Measurements from ENCODE around the gene SETD3. TPM values are rescaled to one million over a fixed set of nuclear protein-coding genes. Genes with fewer than 3 reads are reported as not detected.

The SETD3 gene
- total RNA-seq, 6 experiments from 2014 or later = 24.7 to 42.0 (median 28.8) TPM

GRCh38 chr14:99509871-99510555 lies 29.4 kb upstream of the SETD3 start:
- Histone ChIP-seq H3K9me3 (no peaks in the 10 kb centered on the region), H3K36me3 (peaks cover 0 to 42% (median 9%) of the 10 kb centered on the region in 4 donors), H3K27me3 (no peaks in the 10 kb centered on the region), H3K4me3 (no peak overlapping the region), H3K4me1 (peaks cover 0 to 10% (median 3%) of the 10 kb centered on the region in 4 donors), H3K27ac (no peak overlapping the region)
- intact Hi-C loops (cut with DNase I) = no loop called here
- 100% methylated on average over 4 of the region's 27 CpGs for whole genome bisulfite sequencing (ENCODE audit: insufficient coverage, low coverage, low lambda C conversion rate, missing lambda C conversion rate)
- DNase-seq = no peak
- no peak for ATAC-seq
- TF ChIP-seq, protein P1, sequence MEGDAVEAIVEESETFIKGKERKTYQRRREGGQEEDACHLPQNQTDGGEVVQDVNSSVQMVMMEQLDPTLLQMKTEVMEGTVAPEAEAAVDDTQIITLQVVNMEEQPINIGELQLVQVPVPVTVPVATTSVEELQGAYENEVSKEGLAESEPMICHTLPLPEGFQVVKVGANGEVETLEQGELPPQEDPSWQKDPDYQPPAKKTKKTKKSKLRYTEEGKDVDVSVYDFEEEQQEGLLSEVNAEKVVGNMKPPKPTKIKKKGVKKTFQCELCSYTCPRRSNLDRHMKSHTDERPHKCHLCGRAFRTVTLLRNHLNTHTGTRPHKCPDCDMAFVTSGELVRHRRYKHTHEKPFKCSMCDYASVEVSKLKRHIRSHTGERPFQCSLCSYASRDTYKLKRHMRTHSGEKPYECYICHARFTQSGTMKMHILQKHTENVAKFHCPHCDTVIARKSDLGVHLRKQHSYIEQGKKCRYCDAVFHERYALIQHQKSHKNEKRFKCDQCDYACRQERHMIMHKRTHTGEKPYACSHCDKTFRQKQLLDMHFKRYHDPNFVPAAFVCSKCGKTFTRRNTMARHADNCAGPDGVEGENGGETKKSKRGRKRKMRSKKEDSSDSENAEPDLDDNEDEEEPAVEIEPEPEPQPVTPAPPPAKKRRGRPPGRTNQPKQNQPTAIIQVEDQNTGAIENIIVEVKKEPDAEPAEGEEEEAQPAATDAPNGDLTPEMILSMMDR (IDR thresholded peaks at IDR 0.05) = no peak
- no peak for TF ChIP-seq POLR2A (IDR thresholded peaks at IDR 0.05)

DNA sequence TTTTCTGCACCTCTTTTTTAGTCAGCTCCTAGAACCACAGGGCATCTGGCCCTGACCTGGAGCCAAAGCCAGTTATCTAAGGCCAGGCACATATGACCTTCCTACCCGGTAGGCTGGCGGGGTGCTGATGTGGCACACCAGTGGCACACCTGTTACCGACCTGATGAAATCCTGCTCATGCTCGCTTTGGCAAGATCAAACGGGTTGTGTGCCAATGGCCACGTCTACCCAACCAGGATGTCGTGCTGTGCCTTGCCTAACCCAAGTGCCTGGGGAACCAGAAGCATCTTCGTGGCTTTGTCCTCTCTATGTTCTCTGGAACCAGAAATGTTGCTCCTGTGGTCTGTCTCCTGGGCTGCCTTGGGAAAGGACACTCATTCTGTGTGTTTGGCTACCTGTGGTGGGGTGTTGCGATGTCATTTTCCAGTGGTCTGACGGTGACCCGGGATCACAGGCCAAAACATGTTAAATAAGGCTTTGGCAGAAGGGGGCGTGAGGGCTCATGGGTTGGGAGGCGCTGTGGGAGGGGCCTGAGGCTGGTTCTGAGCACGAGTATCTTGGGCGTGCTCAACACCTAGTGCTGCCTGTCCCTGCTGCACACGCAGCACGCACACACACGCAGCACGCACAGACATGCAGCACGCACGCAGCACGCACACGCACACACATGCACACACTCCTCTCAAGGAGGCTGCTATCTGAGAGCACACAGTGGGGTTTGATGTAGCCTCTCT lies 28.4 kb upstream of the SETD3 start:
- H3K36me3 ChIP-seq = peaks cover 0 to 38% (median 9%) of the 10 kb centered on the region in 4 donors
- no peaks in the 10 kb centered on the region for H3K27me3 ChIP-seq
- DNase-seq = peak; percentile 80 to 92 (median 89)
- H3K27ac ChIP-seq = peak overlapping the region in 2 of 3 donors; percentile 34 to 53
- ATAC-seq = peak; percentile 79 to 92 (median 87)
- WGBS (ENCODE audit: insufficient coverage, low coverage, low lambda C conversion rate, missing lambda C conversion rate) = 55% methylated on average over 15 of the region's 23 CpGs
- H3K9me3 ChIP-seq = no peaks in the 10 kb centered on the region
- H3K4me3 ChIP-seq = no peak overlapping the region
- peaks cover 0 to 10% (median 3%) of the 10 kb centered on the region in 4 donors for H3K4me1 ChIP-seq
- TF ChIP-seq, protein P1 (IDR thresholded peaks at IDR 0.05) = no peak
- no peak for TF ChIP-seq POLR2A (IDR thresholded peaks at IDR 0.05)
- intact Hi-C loops (cut with DNase I) = no loop called here

DNA sequence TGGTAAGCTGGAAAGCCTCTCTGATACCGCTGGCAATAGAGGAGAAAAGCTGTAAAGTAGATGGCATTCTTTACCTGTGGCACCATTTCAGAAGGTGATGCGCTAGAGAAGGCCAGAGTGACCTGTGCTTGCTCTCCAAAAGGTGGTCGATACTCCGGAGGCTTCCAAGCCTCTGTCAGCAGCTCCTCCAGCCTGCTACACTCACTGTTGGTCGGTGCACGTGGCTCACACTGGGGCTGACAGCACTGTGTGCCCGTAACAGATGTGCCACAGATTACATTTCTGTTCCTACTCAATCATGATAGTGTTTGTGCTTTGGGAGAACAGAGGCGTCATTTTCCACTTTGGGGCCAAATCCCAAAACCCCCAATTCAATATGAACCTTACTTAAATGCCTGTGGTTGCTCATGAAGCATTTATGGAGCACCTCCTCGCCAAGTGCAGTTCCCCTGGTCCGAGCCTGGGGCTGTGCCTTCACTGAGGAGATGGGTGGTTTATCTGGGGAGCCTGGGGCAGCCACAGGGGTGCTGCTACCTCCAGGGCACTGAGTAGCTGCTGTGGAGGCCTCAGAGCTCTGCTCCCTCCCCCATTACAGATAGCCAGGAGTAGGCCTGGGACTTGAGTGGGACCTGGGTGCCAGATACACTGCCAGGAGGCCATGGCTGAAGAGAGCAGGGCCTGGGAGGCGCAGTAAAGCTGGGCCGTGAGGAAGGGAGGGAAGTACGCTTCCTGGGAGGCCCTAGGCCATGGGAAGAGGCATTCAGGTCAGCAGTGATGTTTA lies 27.4 kb upstream of the SETD3 start:
- peaks cover 0 to 10% (median 3%) of the 10 kb centered on the region in 4 donors for H3K4me1 ChIP-seq
- H3K27ac ChIP-seq = peak overlapping the region in 1 of 3 donors; percentile 53
- peak; percentile 1 to 5 (median 4) for ATAC-seq
- peaks cover 4 to 48% (median 12%) of the 10 kb centered on the region in 4 donors for H3K36me3 ChIP-seq
- H3K27me3 ChIP-seq = no peaks in the 10 kb centered on the region
- WGBS (ENCODE audit: insufficient coverage, low coverage, low lambda C conversion rate, missing lambda C conversion rate) = 100% methylated on average over 6 of the region's 13 CpGs
- intact Hi-C loops (cut with DNase I) = no loop called here
- no peak for DNase-seq
- TF ChIP-seq POLR2A (IDR thresholded peaks at IDR 0.05) = no peak
- TF ChIP-seq, protein P1 (IDR thresholded peaks at IDR 0.05) = no peak
- H3K9me3 ChIP-seq = no peaks in the 10 kb centered on the region
- H3K4me3 ChIP-seq = no peak overlapping the region

DNA sequence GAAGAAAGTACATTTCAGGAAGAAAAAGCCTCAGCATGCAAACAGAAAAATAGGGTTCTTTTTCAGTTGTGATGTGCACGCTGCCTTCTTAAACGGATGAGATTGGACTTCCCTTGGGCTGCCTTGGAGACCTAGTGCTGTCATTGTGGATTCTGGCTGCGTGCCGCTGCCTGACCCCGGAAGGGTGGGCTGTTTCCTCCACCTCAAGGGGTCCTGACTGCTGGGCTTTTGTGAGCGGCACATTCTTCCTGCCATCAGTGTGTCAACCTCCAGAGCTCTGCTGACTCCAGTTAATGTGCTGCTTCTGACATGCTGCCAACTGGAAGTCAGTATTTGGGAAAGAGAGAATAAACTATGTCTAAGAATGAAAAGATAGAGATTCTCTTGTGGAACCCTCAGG lies 25.6 kb upstream of the SETD3 start:
- Histone ChIP-seq H3K9me3 (no peaks in the 10 kb centered on the region), H3K4me3 (no peak overlapping the region), H3K27me3 (no peaks in the 10 kb centered on the region), H3K36me3 (peaks cover 4 to 59% (median 21%) of the 10 kb centered on the region in 4 donors), H3K27ac (no peak overlapping the region), H3K4me1 (peaks cover 0 to 10% (median 3%) of the 10 kb centered on the region in 4 donors)
- WGBS (ENCODE audit: insufficient coverage, low coverage, low lambda C conversion rate, missing lambda C conversion rate) = 57% methylated on average over 4 of the region's 6 CpGs
- DNase-seq (no peak), ATAC-seq (peak in 1 of 4 donors; percentile 28)
- TF ChIP-seq POLR2A (IDR thresholded peaks at IDR 0.05) = no peak
- TF ChIP-seq, protein P1 (IDR thresholded peaks at IDR 0.05) = no peak
- intact Hi-C loops (cut with DNase I) = no loop called here

Measured in right lobe of liver (tissue), 6 donors.